Natural killer cell treated with Interleukin-12 subunit alpha and Interleukin-12 subunit beta and Interleukin-15 and Interleukin-18, amount 100 ng/mL, for 72 hours (primary cell): ENCODE results near the gene BLOC1S6. TPM values are rescaled to one million over a fixed set of nuclear protein-coding genes. Genes with fewer than 3 reads are reported as not detected.

ENCODE experiments used
- ATAC-seq, 2 donors: fragments of 150-1000 bp; cut with Tn5 transposase in 1 of 2; sonication (Bioruptor Pico), chemical (Tn5 transposase) in 1 of 2; 2 replicates each; pipeline ENCODE4 v1.10.0; 2021
- DNase-seq: peaks from one replicate; pipeline ENCODE4 v3.0.0; 2022; ENCODE audit warnings: low spot score
- H3K27ac Mint-ChIP-seq, 2 donors: 1 replicate in 1 of 2; 2 replicates in 1 of 2; pipeline ENCODE4 v1.8.0; 2022; ENCODE audit warnings: mixed read lengths in 2 of 2, mild to moderate bottlenecking in 1 of 2, moderate library complexity in 1 of 2
- H3K27me3 Mint-ChIP-seq, 2 donors: 1 replicate in 1 of 2; 2 replicates in 1 of 2; pipeline ENCODE4 v1.8.0; 2022; ENCODE audit warnings: mixed read lengths in 2 of 2
- H3K36me3 Mint-ChIP-seq: one replicate; pipeline ENCODE4 v1.8.0; 2022; ENCODE audit warnings: mixed read lengths
- H3K4me1 Mint-ChIP-seq, 2 donors: 1 replicate in 1 of 2; 2 replicates in 1 of 2; pipeline ENCODE4 v1.8.0; 2022; ENCODE audit warnings: low read depth in 2 of 2, mixed read lengths in 2 of 2, mild to moderate bottlenecking in 1 of 2
- H3K4me3 Mint-ChIP-seq: one replicate; pipeline ENCODE4 v1.8.0; 2022; ENCODE audit warnings: mixed read lengths
- H3K9me3 Mint-ChIP-seq: 2 replicates; pipeline ENCODE4 v1.8.0; 2022; ENCODE audit warnings: mixed read lengths
- total RNA-seq, 2 donors: library from RNA; stranded (reverse); gene quantifications; one replicate each; pipeline ENCODE4 v1.2.3, GENCODE V29; 2022

Gene BLOC1S6
- total RNA-seq, 2 donors from 2014 or later, result 45.6 to 50.5 TPM

DNA sequence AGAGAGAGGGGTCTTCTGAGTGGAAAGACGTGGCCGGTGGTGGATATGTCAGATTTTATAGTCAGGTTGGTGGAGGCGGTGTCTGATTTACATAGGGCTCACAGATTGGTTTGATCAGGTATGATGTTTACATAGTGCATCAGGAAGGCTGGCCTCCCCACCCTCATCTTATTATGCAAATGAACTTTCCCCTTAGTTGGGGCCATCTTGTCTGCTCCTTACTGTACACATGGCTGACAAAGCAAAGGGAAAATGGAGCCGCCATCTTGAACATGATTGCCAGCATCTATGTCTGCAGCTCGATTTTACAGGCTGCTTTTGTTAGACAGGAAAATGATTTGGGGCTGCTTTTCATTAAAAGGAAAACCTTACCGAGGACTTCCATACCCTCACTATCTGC is 67.6 kb downstream of the BLOC1S6 start:
- ATAC-seq (no peak), DNase-seq (no peak)
- Mint-ChIP-seq H3K36me3 (peaks cover 17% of the 10 kb centered on the region), H3K9me3 (peaks cover 4% of the 10 kb centered on the region), H3K27ac (peak overlapping the region in 1 of 2 donors; percentile 57), H3K27me3 (no peaks in the 10 kb centered on the region), H3K4me3 (no peak overlapping the region), H3K4me1 (peaks cover 60 to 61% of the 10 kb centered on the region in 2 donors)

GRCh38 chr15:45657254-45657653 is 70.1 kb downstream of the BLOC1S6 start:
- H3K4me3 Mint-ChIP-seq, result no peak overlapping the region
- DNase-seq (no peak), ATAC-seq (no peak)
- no peaks in the 10 kb centered on the region for H3K27me3 Mint-ChIP-seq
- peaks cover 51 to 55% of the 10 kb centered on the region in 2 donors for H3K4me1 Mint-ChIP-seq
- H3K27ac Mint-ChIP-seq, result peak overlapping the region in 1 of 2 donors; percentile 54
- no peaks in the 10 kb centered on the region for H3K9me3 Mint-ChIP-seq
- peaks cover 18% of the 10 kb centered on the region for H3K36me3 Mint-ChIP-seq

GRCh38 chr15:45657764-45658545 is 70.8 kb downstream of the BLOC1S6 start:
- Mint-ChIP-seq H3K4me1 (peaks cover 49 to 52% of the 10 kb centered on the region in 2 donors), H3K4me3 (no peak overlapping the region), H3K9me3 (no peaks in the 10 kb centered on the region), H3K27ac (peak overlapping the region in 1 of 2 donors; percentile 54), H3K36me3 (peaks cover 17% of the 10 kb centered on the region), H3K27me3 (no peaks in the 10 kb centered on the region)
- no peak for DNase-seq
- no peak for ATAC-seq

Other genes with a start within 250 kb of the BLOC1S6 start
- gene GATM, start 208.8 kb upstream of the BLOC1S6 start, total RNA-seq, result 1 to 10 TPM; 1.4 to 1.6 TPM
- 1 to 10 TPM; 2.1 to 2.8 TPM for gene SLC30A4, start 64.6 kb upstream of the BLOC1S6 start, total RNA-seq
- gene SQOR, start 47.6 kb downstream of the BLOC1S6 start, total RNA-seq, result 100 to 1,000 TPM in 1 of 2 donors, 10 to 100 TPM in 1; 91.2 to 193 TPM